Endodermal cell (in vitro differentiated cells): ENCODE data around the gene TMUB1. TPM values are rescaled to one million over a fixed set of nuclear protein-coding genes. Genes with fewer than 3 reads are reported as not detected.

Experiments
- DNase-seq: peaks from one replicate; pipeline ENCODE4 v3.0.0-alpha.2; 2017
- H3K27ac ChIP-seq: 2 replicates; pipeline ENCODE4 v1.5.1; 2013; ENCODE audit warnings: mild to moderate bottlenecking, low read depth, low read length, moderate library complexity
- H3K27me3 ChIP-seq: 2 replicates; pipeline ENCODE4 v1.6.1; 2013; ENCODE audit warnings: mild to moderate bottlenecking, low read length, moderate library complexity; ENCODE audit not compliant: insufficient read depth, control insufficient read depth, poor library complexity, severe bottlenecking
- H3K36me3 ChIP-seq: 2 replicates; pipeline ENCODE4 v1.7.0; 2013; ENCODE audit warnings: mild to moderate bottlenecking, low read length, moderate library complexity; ENCODE audit not compliant: control insufficient read depth, insufficient read depth
- H3K4me1 ChIP-seq: one replicate; pipeline ENCODE4 v1.7.0; 2013; ENCODE audit warnings: low read length; ENCODE audit not compliant: control insufficient read depth, insufficient read depth
- H3K4me3 ChIP-seq: 2 replicates; pipeline ENCODE4 v1.5.1; 2013; ENCODE audit warnings: mild to moderate bottlenecking, low read length, moderate library complexity
- H3K9ac ChIP-seq: 2 replicates; pipeline ENCODE4 v1.6.1; 2013; ENCODE audit warnings: mild to moderate bottlenecking, low read length, moderate library complexity; ENCODE audit not compliant: poor library complexity, severe bottlenecking; ENCODE audit errors: extremely low read depth
- H3K9me3 ChIP-seq: 2 replicates; pipeline ENCODE4 v1.6.1; 2013; ENCODE audit warnings: mild to moderate bottlenecking, low read length, moderate library complexity; ENCODE audit not compliant: control insufficient read depth
- H3K27ac Mint-ChIP-seq: 2 replicates; pipeline ENCODE4 v1.8.0; 2020; ENCODE audit warnings: mixed read lengths
- H3K27me3 Mint-ChIP-seq: 2 replicates; pipeline ENCODE4 v1.8.0; 2021; ENCODE audit warnings: mild to moderate bottlenecking, mixed read lengths; ENCODE audit not compliant: insufficient read depth
- H3K36me3 Mint-ChIP-seq: 2 replicates; pipeline ENCODE4 v1.8.0; 2020; ENCODE audit warnings: low read depth, mixed read lengths
- H3K4me1 Mint-ChIP-seq: 2 replicates; pipeline ENCODE4 v1.8.0; 2020; ENCODE audit warnings: mixed read lengths
- H3K4me3 Mint-ChIP-seq: 2 replicates; pipeline ENCODE4 v1.8.0; 2020; ENCODE audit warnings: mild to moderate bottlenecking, moderate library complexity, mixed read lengths
- H3K9me3 Mint-ChIP-seq: 2 replicates; pipeline ENCODE4 v1.8.0; 2020; ENCODE audit warnings: mild to moderate bottlenecking, mixed read lengths
- CTCF ChIP-seq: fragments of 200-600 bp; sonication (generic); conservative IDR thresholded peaks from 2 replicates; pipeline ENCODE4 v1.5.0; 2021; ENCODE audit warnings: antibody characterized with exemption, mild to moderate bottlenecking
- WGBS, 2 experiments: methylation state at CpG; one replicate each; pipeline versions ENCODE4 v1.1.5 to v1.1.7; 2013; ENCODE audit warnings: missing lambda C conversion rate in 2 of 2, mixed read lengths in 1 of 2; ENCODE audit not compliant: insufficient coverage in 1 of 2, insufficient read length in 1 of 2; 5-methylcytosine and 5-hydroxymethylcytosine counted together
- total RNA-seq, 2 donors: library from RNA; stranded (reverse); fragmentation: NEBNext Ultra II Directional in 1 of 2; extraction: Animal tissue kit (Norgen Biotek cat#: 25700) in 1 of 2; gene quantifications; 2 replicates in 1 of 2; 3 replicates in 1 of 2; pipeline ENCODE4 v1.2.1, GENCODE V29; 2021

Gene TMUB1
- total RNA-seq, 2 donors from 2014 or later: 48.1 to 52.6 TPM

- H3K27me3 Mint-ChIP-seq: peaks cover 4% of the 10 kb centered on the region
- H3K27ac Mint-ChIP-seq: no peak overlapping the region
- Histone ChIP-seq H3K9me3 (no peaks in the 10 kb centered on the region), H3K4me1 (peaks cover 4% of the 10 kb centered on the region), H3K27ac (no peak overlapping the region), H3K9ac (no peak overlapping the region), H3K27me3 (no peaks in the 10 kb centered on the region), H3K4me3 (no peak overlapping the region), H3K36me3 (peaks cover 32% of the 10 kb centered on the region)
- no peak for DNase-seq
- no peaks in the 10 kb centered on the region for H3K9me3 Mint-ChIP-seq
- peaks cover 50% of the 10 kb centered on the region for H3K36me3 Mint-ChIP-seq
- 79 to 84% methylated on average over 21 to 24 of the region's 24 CpGs for WGBS, 2 experiments
- TF ChIP-seq CTCF: peak; percentile 24
- no peak overlapping the region for H3K4me3 Mint-ChIP-seq
- peaks cover 2% of the 10 kb centered on the region for H3K4me1 Mint-ChIP-seq
Measured at GRCh38 chr7:151122276-151122675, 39.0 kb upstream of the TMUB1 start.

- peaks cover 4% of the 10 kb centered on the region for H3K27me3 Mint-ChIP-seq
- 89 to 91% methylated on average over 18 to 30 of the region's 30 CpGs for WGBS, 2 experiments
Measured at GRCh38 chr7:151121380-151122170, 38.3 kb upstream of the TMUB1 start.

GRCh38 chr7:151120896-151121295 is 37.6 kb upstream of the TMUB1 start:
- 95 to 97% methylated on average over 14 to 22 of the region's 22 CpGs for WGBS, 2 experiments
- no peak overlapping the region for H3K9ac ChIP-seq
- DNase-seq: no peak
- H3K36me3 ChIP-seq: peaks cover 34% of the 10 kb centered on the region
- no peak for TF ChIP-seq CTCF
- Mint-ChIP-seq H3K4me3 (no peak overlapping the region), H3K9me3 (no peaks in the 10 kb centered on the region), H3K27me3 (peaks cover 4% of the 10 kb centered on the region), H3K27ac (no peak overlapping the region), H3K4me1 (peaks cover 2% of the 10 kb centered on the region), H3K36me3 (peaks cover 50% of the 10 kb centered on the region)
- peaks cover 4% of the 10 kb centered on the region for H3K4me1 ChIP-seq
- no peak overlapping the region for H3K4me3 ChIP-seq
- H3K27me3 ChIP-seq: no peaks in the 10 kb centered on the region
- no peaks in the 10 kb centered on the region for H3K9me3 ChIP-seq
- no peak overlapping the region for H3K27ac ChIP-seq

More at GRCh38 chr7:151121380-151122170, 38.3 kb upstream of the TMUB1 start:
- DNase-seq: no peak
- Mint-ChIP-seq H3K4me1 (peaks cover 2% of the 10 kb centered on the region), H3K36me3 (peaks cover 50% of the 10 kb centered on the region), H3K4me3 (no peak overlapping the region), H3K9me3 (no peaks in the 10 kb centered on the region), H3K27ac (no peak overlapping the region)
- H3K36me3 ChIP-seq: peaks cover 34% of the 10 kb centered on the region
- H3K4me3 ChIP-seq: no peak overlapping the region
- no peak overlapping the region for H3K27ac ChIP-seq
- no peak for TF ChIP-seq CTCF
- no peaks in the 10 kb centered on the region for H3K9me3 ChIP-seq
- no peak overlapping the region for H3K9ac ChIP-seq
- H3K4me1 ChIP-seq: peaks cover 2% of the 10 kb centered on the region
- H3K27me3 ChIP-seq: no peaks in the 10 kb centered on the region
